H9 (cell line): Measurements from ENCODE around the gene AKNAD1. TPM values are rescaled to one million over a fixed set of nuclear protein-coding genes. Genes with fewer than 3 reads are reported as not detected.
A peak's percentile ranks its signal among the peaks of the same experiment; 100 is the strongest.
"Not testable (repeated sequence)": the region's sequence is repeated elsewhere in the genome, so short reads cannot be mapped to it uniquely, and the experiment has no call there.

Experiments used
- DNase-seq: peaks from one replicate; pipeline ENCODE4 v3.0.0-alpha.2; 2017
- H2AFZ ChIP-seq: one replicate; pipeline ENCODE4 v1.6.1; 2013; ENCODE audit warnings: mild to moderate bottlenecking, low read length, control low read depth, moderate library complexity
- H2AK5ac ChIP-seq: 2 replicates; pipeline ENCODE4 v1.6.1; 2013; ENCODE audit warnings: low read length, control low read depth, mixed read lengths; ENCODE audit not compliant: insufficient read length
- H2BK120ac ChIP-seq: one replicate; pipeline ENCODE4 v1.6.1; 2013; ENCODE audit warnings: low read depth, mild to moderate bottlenecking, low read length, control low read depth, inconsistent platforms; ENCODE audit not compliant: poor library complexity, severe bottlenecking
- H2BK12ac ChIP-seq: 2 replicates; pipeline ENCODE4 v1.6.1; 2013; ENCODE audit warnings: low read length, control low read depth, mixed read lengths, low read depth; ENCODE audit not compliant: insufficient read length
- H2BK15ac ChIP-seq: 2 replicates; pipeline ENCODE4 v1.6.1; 2013; ENCODE audit warnings: low read depth, low read length, control low read depth
- H2BK20ac ChIP-seq: one replicate; pipeline ENCODE4 v1.6.1; 2013; ENCODE audit warnings: low read depth, mild to moderate bottlenecking, low read length, control low read depth, inconsistent platforms; ENCODE audit not compliant: poor library complexity, severe bottlenecking
- H2BK5ac ChIP-seq: 2 replicates; pipeline ENCODE4 v1.6.1; 2013; ENCODE audit warnings: low read length, control low read depth, mixed read lengths; ENCODE audit not compliant: insufficient read length
- H3K14ac ChIP-seq: 2 replicates; pipeline ENCODE4 v1.6.1; 2013; ENCODE audit warnings: low read length, control low read depth; ENCODE audit not compliant: insufficient read depth
- H3K18ac ChIP-seq: 2 replicates; pipeline ENCODE4 v1.6.1; 2013; ENCODE audit warnings: low read depth, mild to moderate bottlenecking, mixed read lengths, low read length, control low read depth; ENCODE audit not compliant: insufficient read length
- H3K23ac ChIP-seq: 2 replicates; pipeline ENCODE4 v1.6.1; 2013; ENCODE audit warnings: low read length, control low read depth, mixed read lengths, low read depth; ENCODE audit not compliant: insufficient read length
- H3K23me2 ChIP-seq: 2 replicates; pipeline ENCODE4 v1.6.1; 2013; ENCODE audit warnings: low read depth, mild to moderate bottlenecking, mixed read lengths, low read length, control low read depth; ENCODE audit not compliant: insufficient read length, poor library complexity, severe bottlenecking
- H3K27ac ChIP-seq: 2 replicates; pipeline ENCODE4 v1.5.1; 2013; ENCODE audit warnings: low read length, control low read depth, mixed read lengths, low read depth; ENCODE audit not compliant: insufficient read length
- H3K27me3 ChIP-seq: 2 replicates; pipeline ENCODE4 v1.6.1; 2013; ENCODE audit warnings: low read length, control low read depth, inconsistent platforms; ENCODE audit not compliant: insufficient read depth
- H3K4ac ChIP-seq: 2 replicates; pipeline ENCODE4 v1.6.1; 2013; ENCODE audit warnings: low read depth, mild to moderate bottlenecking, control low read depth, inconsistent platforms, low read length, moderate library complexity
- H3K4me1 ChIP-seq: 2 replicates; pipeline ENCODE4 v1.6.1; 2013; ENCODE audit warnings: low read length, control low read depth, inconsistent platforms; ENCODE audit not compliant: insufficient read depth
- H3K4me2 ChIP-seq: 2 replicates; pipeline ENCODE4 v1.6.1; 2013; ENCODE audit warnings: low read length, control low read depth, mixed read lengths; ENCODE audit not compliant: insufficient read length, insufficient read depth
- H3K56ac ChIP-seq: 2 replicates; pipeline ENCODE4 v1.6.1; 2013; ENCODE audit warnings: low read depth, mild to moderate bottlenecking, mixed read lengths, low read length, control low read depth; ENCODE audit not compliant: insufficient read length
- H3K79me1 ChIP-seq: 2 replicates; pipeline ENCODE4 v1.6.1; 2013; ENCODE audit warnings: low read depth, mild to moderate bottlenecking, moderate library complexity, low read length, control low read depth, inconsistent platforms; ENCODE audit not compliant: insufficient read depth, poor library complexity, severe bottlenecking
- H3K79me2 ChIP-seq: 2 replicates; pipeline ENCODE4 v1.6.1; 2013; ENCODE audit warnings: low read length, control low read depth, inconsistent platforms; ENCODE audit not compliant: insufficient read depth
- H3K9ac ChIP-seq: 2 replicates; pipeline ENCODE4 v1.6.1; 2013; ENCODE audit warnings: low read length, control low read depth, mixed read lengths; ENCODE audit not compliant: insufficient read length; ENCODE audit errors: extremely low read depth
- H3K9me3 ChIP-seq: one replicate; pipeline ENCODE4 v1.6.1; 2013; ENCODE audit warnings: low read depth, low read length, inconsistent platforms; ENCODE audit not compliant: control insufficient read depth
- H3T11ph ChIP-seq: one replicate; pipeline ENCODE4 v1.6.1; 2013; ENCODE audit warnings: mild to moderate bottlenecking, low read length, control low read depth, inconsistent platforms
- H4K20me1 ChIP-seq: one replicate; pipeline ENCODE4 v1.6.1; 2013; ENCODE audit not compliant: control insufficient read depth, insufficient read length, insufficient read depth
- H4K5ac ChIP-seq: 2 replicates; pipeline ENCODE4 v1.6.1; 2013; ENCODE audit warnings: low read depth, mild to moderate bottlenecking, mixed read lengths, low read length, control low read depth; ENCODE audit not compliant: insufficient read length
- H4K8ac ChIP-seq: replicated peaks from 2 replicates; pipeline ENCODE4 v1.6.1; 2013; ENCODE audit warnings: low read length, control low read depth, mixed read lengths, low read depth; ENCODE audit not compliant: insufficient read length
- H4K91ac ChIP-seq: 2 replicates; pipeline ENCODE4 v1.6.1; 2013; ENCODE audit warnings: low read depth, mild to moderate bottlenecking, moderate library complexity, mixed read lengths, low read length, control low read depth; ENCODE audit not compliant: insufficient read length
- H3K27ac Mint-ChIP-seq, 3 experiments: 2 replicates in 2 of 3; 3 replicates in 1 of 3; pipeline ENCODE4 v1.8.0; 2020 to 2021; ENCODE audit warnings: mixed read lengths in 3 of 3, mild to moderate bottlenecking in 1 of 3, moderate library complexity in 1 of 3
- H3K27me3 Mint-ChIP-seq: 2 replicates; pipeline ENCODE4 v1.8.0; 2021; ENCODE audit warnings: low read depth, mild to moderate bottlenecking, moderate library complexity, mixed read lengths
- H3K36me3 Mint-ChIP-seq, 3 experiments: 2 replicates in 2 of 3; 3 replicates in 1 of 3; pipeline ENCODE4 v1.8.0; 2020 to 2021; ENCODE audit warnings: low read depth in 3 of 3, mixed read lengths in 3 of 3; ENCODE audit not compliant: insufficient read depth in 1 of 3
- H3K4me1 Mint-ChIP-seq, 2 experiments: 2 replicates each; pipeline ENCODE4 v1.8.0; 2020; ENCODE audit warnings: mixed read lengths in 2 of 2
- H3K4me3 Mint-ChIP-seq, 2 experiments: 2 replicates in 1 of 2; 3 replicates in 1 of 2; pipeline ENCODE4 v1.8.0; 2020 to 2021; ENCODE audit warnings: mild to moderate bottlenecking in 2 of 2, mixed read lengths in 2 of 2, moderate library complexity in 1 of 2
- H3K9me3 Mint-ChIP-seq, 2 experiments: 2 replicates in 1 of 2; 3 replicates in 1 of 2; pipeline ENCODE4 v1.8.0; 2020; ENCODE audit warnings: mild to moderate bottlenecking in 2 of 2, mixed read lengths in 2 of 2, moderate library complexity in 1 of 2
- CTCF ChIP-seq: fragments of 200-600 bp; sonication (generic); conservative IDR thresholded peaks from 3 replicates; pipeline ENCODE4 v1.8.0; 2021; ENCODE audit warnings: antibody characterized with exemption, mild to moderate bottlenecking
- WGBS: extraction: QIAGEN DNeasy Blood & Tissue Kit; methylation state at CpG from one replicate; pipeline ENCODE4 v1.1.7; 2013; ENCODE audit warnings: missing lambda C conversion rate, low lambda C conversion rate, mixed read lengths; ENCODE audit not compliant: insufficient read length; ENCODE audit errors: extremely low coverage; 5-methylcytosine and 5-hydroxymethylcytosine counted together
- total RNA-seq: library from RNA; stranded (reverse); gene quantifications from 2 replicates; pipeline ENCODE4 v1.2.1, GENCODE V29; 2021

AKNAD1 gene
- total RNA-seq, 1 experiment from 2014 or later = not detected

- H3K27ac ChIP-seq = no peak overlapping the region
- no peaks in the 10 kb centered on the region for H3K9me3 Mint-ChIP-seq
- no peak overlapping the region for H2BK15ac ChIP-seq
- H4K91ac ChIP-seq = no peak overlapping the region
- H3K4ac ChIP-seq = no peak overlapping the region
- no peak overlapping the region for H3K9ac ChIP-seq
- no peak overlapping the region for H3K18ac ChIP-seq
- no peak overlapping the region for H3K14ac ChIP-seq
- no peaks in the 10 kb centered on the region for H3K79me2 ChIP-seq
- TF ChIP-seq CTCF = no peak
- no peak overlapping the region for H2BK120ac ChIP-seq
- H3K23ac ChIP-seq = no peak overlapping the region
- no peaks in the 10 kb centered on the region for H3K23me2 ChIP-seq
- no peak overlapping the region for H4K8ac ChIP-seq
- no peaks in the 10 kb centered on the region for H3K27me3 Mint-ChIP-seq
- H3K9me3 ChIP-seq = no peaks in the 10 kb centered on the region
- H3K4me1 ChIP-seq = 0 out of 2 replicates have a peak, but pooled peaks cover 3% of the 10 kb centered on the region
- H3K4me1 Mint-ChIP-seq = peaks cover 0 to 8% of the 10 kb centered on the region in 2 experiments; a peak in 2 of 4 replicates
- H2BK20ac ChIP-seq = no peak overlapping the region
- H3K56ac ChIP-seq = no peak overlapping the region
- no peak overlapping the region for H2BK12ac ChIP-seq
- H4K5ac ChIP-seq = no peak overlapping the region
- no peaks in the 10 kb centered on the region for H4K20me1 ChIP-seq
- H2BK5ac ChIP-seq = no peak overlapping the region
- no peaks in the 10 kb centered on the region for H3K27me3 ChIP-seq
- no peak overlapping the region for H3K4me2 ChIP-seq
- no peak overlapping the region for H2AK5ac ChIP-seq
- H3K79me1 ChIP-seq = no peaks in the 10 kb centered on the region
- no peak for DNase-seq
- H3K4me3 Mint-ChIP-seq = no peak overlapping the region
- no peak overlapping the region for H2AFZ ChIP-seq
- H3K36me3 Mint-ChIP-seq = no peaks in the 10 kb centered on the region
- H3T11ph ChIP-seq = no peak overlapping the region
- H3K27ac Mint-ChIP-seq = peak overlapping the region in 1 of 3 experiments; percentile 78; a peak in 2 of 7 replicates
- WGBS = no CpG with 5 or more reads among the region's 7 CpGs
These were observed 33.0 kb upstream of the AKNAD1 start for GRCh38 chr1:108889706-108890384.

- not testable (repeated sequence) for H3K18ac ChIP-seq, H3K79me2 ChIP-seq, H3K27ac Mint-ChIP-seq, H3K23me2 ChIP-seq, H2AFZ ChIP-seq, H3K9me3 Mint-ChIP-seq, H3K27me3 Mint-ChIP-seq, H3K27me3 ChIP-seq, H2BK12ac ChIP-seq, H3K36me3 Mint-ChIP-seq, H4K8ac ChIP-seq, H4K91ac ChIP-seq, H4K5ac ChIP-seq, H3T11ph ChIP-seq, H3K4me1 ChIP-seq, H3K79me1 ChIP-seq, H3K27ac ChIP-seq, H3K4ac ChIP-seq, H2AK5ac ChIP-seq, H3K4me1 Mint-ChIP-seq, H3K14ac ChIP-seq, H3K4me3 Mint-ChIP-seq, DNase-seq, H2BK15ac ChIP-seq, H3K23ac ChIP-seq, H2BK120ac ChIP-seq, H2BK5ac ChIP-seq, H4K20me1 ChIP-seq, H3K4me2 ChIP-seq, H3K9me3 ChIP-seq, H2BK20ac ChIP-seq, H3K56ac ChIP-seq, H3K9ac ChIP-seq
- WGBS = no CpG with 5 or more reads among the region's 6 CpGs
These were observed 32.2 kb upstream of the AKNAD1 start for GRCh38 chr1:108889006-108889645.
